Measurements from ENCODE around the gene TM7SF3.

Gene TM7SF3

DNA sequence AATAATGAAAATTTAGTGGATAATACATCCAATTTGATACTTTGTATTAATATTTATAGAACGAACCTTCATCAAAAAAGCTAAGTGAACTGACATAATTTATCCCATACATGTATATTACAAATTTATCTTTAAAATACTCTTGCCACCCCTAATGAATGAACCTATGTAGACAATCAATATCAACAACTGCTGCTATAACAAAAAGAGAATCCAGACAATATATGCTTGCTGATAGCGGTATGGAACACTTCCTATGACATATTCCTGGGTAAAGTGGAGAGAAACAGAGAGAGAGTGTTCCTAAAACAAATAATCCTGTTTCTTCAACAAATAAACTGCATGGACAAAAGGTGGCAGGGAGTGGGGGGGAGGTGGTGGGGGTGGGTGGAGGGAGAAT, 31.3 kb downstream of the TM7SF3 start:
- TF ChIP-seq, protein P1, sequence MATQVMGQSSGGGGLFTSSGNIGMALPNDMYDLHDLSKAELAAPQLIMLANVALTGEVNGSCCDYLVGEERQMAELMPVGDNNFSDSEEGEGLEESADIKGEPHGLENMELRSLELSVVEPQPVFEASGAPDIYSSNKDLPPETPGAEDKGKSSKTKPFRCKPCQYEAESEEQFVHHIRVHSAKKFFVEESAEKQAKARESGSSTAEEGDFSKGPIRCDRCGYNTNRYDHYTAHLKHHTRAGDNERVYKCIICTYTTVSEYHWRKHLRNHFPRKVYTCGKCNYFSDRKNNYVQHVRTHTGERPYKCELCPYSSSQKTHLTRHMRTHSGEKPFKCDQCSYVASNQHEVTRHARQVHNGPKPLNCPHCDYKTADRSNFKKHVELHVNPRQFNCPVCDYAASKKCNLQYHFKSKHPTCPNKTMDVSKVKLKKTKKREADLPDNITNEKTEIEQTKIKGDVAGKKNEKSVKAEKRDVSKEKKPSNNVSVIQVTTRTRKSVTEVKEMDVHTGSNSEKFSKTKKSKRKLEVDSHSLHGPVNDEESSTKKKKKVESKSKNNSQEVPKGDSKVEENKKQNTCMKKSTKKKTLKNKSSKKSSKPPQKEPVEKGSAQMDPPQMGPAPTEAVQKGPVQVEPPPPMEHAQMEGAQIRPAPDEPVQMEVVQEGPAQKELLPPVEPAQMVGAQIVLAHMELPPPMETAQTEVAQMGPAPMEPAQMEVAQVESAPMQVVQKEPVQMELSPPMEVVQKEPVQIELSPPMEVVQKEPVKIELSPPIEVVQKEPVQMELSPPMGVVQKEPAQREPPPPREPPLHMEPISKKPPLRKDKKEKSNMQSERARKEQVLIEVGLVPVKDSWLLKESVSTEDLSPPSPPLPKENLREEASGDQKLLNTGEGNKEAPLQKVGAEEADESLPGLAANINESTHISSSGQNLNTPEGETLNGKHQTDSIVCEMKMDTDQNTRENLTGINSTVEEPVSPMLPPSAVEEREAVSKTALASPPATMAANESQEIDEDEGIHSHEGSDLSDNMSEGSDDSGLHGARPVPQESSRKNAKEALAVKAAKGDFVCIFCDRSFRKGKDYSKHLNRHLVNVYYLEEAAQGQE (IDR thresholded peaks at IDR 0.05; ENCODE audit: insufficient read depth in 1 of 2, low read depth in 2 of 2, low read length in 2 of 2), result no peak

DNA sequence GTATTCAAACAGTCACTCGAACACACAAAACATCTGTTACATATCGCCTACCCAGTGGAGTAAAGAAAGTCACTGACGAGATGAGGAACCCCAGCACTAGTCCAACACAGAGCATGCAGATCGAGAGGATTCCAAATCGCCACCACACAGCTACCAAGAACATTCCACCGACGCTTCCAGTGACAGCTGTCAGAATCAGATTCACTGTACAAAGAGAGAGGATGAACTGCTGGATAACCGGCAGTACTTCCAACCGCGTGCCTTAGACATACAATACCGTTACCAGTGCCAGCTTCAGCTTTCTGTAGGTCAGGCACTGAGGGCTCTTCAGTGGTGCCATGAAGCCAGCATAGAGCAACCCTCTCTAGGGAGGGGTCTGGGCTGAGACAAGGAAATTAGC, 34.5 kb downstream of the TM7SF3 start:
- TF ChIP-seq SIN3A (IDR thresholded peaks at IDR 0.05; ENCODE audit: borderline replicate concordance, insufficient read depth, low read length) (no peak), FOXP2 (optimal IDR thresholded peaks at IDR 0.05; ENCODE audit: borderline replicate concordance, extremely low read depth, extremely low read length, insufficient read depth) (no peak), TAF1 (IDR thresholded peaks at IDR 0.05; ENCODE audit: borderline replicate concordance, insufficient read depth, low read length) (no peak), POLR2AphosphoS5 (IDR thresholded peaks at IDR 0.05; ENCODE audit: low read depth, low read length) (no peak)
- TF ChIP-seq, protein P1 (IDR thresholded peaks at IDR 0.05; ENCODE audit: insufficient read depth in 1 of 2, low read depth in 2 of 2, low read length in 2 of 2), result no peak

DNA sequence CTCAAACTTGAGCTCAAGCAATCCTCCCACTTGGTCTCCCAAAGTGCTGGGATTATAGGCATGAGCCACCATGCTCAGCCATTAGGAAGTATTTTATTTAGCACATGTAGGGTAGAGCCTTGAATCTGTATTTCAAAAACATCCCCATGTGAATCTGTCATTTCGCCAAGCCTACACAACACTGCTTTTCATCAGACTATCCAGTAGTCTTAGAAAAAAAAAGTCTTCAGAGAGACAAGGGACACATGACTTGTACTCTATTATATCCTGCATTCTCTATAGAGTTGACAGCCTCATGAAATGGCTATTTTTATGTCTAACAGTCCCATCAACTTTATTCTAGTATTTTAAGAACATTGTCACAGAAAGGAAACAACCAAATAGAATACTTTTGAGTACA, 35.4 kb downstream of the TM7SF3 start:
- TF ChIP-seq TAF1 (IDR thresholded peaks at IDR 0.05; ENCODE audit: borderline replicate concordance, insufficient read depth, low read length), result no peak

DNA sequence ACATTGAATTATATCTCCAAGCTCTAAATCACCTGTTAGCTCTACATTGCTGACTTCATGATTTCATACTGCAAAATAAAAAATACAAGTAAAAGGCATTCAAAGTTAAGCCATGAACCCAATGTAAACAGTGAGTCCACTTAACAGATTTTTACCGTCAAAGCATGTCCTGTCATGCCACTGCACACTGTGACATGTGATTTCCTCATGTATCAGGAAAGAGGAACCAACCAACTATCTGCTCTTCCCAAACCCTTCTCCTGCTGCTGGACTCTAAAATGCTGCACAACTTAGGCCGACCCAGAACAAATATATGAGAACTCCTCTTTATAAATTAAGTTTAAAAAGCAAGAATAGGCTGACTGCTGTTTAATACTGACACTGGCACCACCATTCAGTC, 37.5 kb downstream of the TM7SF3 start:
- TF ChIP-seq FOXP2 (optimal IDR thresholded peaks at IDR 0.05; ENCODE audit: borderline replicate concordance, extremely low read depth, extremely low read length, insufficient read depth), result no peak
- no peak for TF ChIP-seq POLR2AphosphoS5 (IDR thresholded peaks at IDR 0.05; ENCODE audit: low read depth, low read length)
- TF ChIP-seq SIN3A (IDR thresholded peaks at IDR 0.05; ENCODE audit: borderline replicate concordance, insufficient read depth, low read length), result no peak
- TF ChIP-seq, protein P1 (IDR thresholded peaks at IDR 0.05; ENCODE audit: insufficient read depth in 1 of 2, low read depth in 2 of 2, low read length in 2 of 2), result no peak
- TF ChIP-seq TAF1 (IDR thresholded peaks at IDR 0.05; ENCODE audit: borderline replicate concordance, insufficient read depth, low read length), result no peak

DNA sequence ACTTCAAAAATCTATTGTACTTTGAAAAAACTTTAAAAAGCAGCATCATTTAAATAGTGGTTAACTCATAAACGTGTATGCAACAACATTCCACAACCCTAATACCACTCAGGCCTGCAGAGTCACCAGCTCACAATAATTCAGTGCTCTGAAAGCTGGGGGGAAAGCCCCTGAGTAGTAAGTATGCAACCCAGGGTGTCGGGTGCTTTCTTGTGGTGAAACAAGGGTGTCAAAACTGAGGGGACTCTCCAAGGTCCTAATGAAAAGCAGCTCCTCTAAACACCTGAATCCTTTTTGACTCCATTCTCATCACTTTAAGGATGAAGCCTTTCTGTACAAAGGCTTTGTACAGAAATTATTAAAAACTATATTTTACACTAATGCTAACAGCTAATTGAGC, 42.2 kb downstream of the TM7SF3 start:
- no peak for TF ChIP-seq TAF1 (IDR thresholded peaks at IDR 0.05; ENCODE audit: borderline replicate concordance, insufficient read depth, low read length)
- TF ChIP-seq FOXP2 (optimal IDR thresholded peaks at IDR 0.05; ENCODE audit: borderline replicate concordance, extremely low read depth, extremely low read length, insufficient read depth), result no peak
- no peak for TF ChIP-seq SIN3A (IDR thresholded peaks at IDR 0.05; ENCODE audit: borderline replicate concordance, insufficient read depth, low read length)
- TF ChIP-seq, protein P1 (IDR thresholded peaks at IDR 0.05; ENCODE audit: insufficient read depth in 1 of 2, low read depth in 2 of 2, low read length in 2 of 2), result 0 out of 4 replicates have a peak, but pooled peaks of 1 of the 2 experiments have one; percentile 25
